H1 (cell line): ENCODE data around the gene CCSER2. TPM values are rescaled to one million over a fixed set of nuclear protein-coding genes. Genes with fewer than 3 reads are reported as not detected.

Source experiments
- CTCF ChIA-PET: fragments of 300-600 bp; sonication (Branson Sonifier 250); formaldehyde crosslinking; loops from one replicate; lab custom pipeline; 2021; ENCODE audit not compliant: partially characterized antibody; lab: Charles Lee
- POLR2A ChIA-PET: fragments of 300-600 bp; sonication (Branson Sonifier 250); formaldehyde crosslinking; loops from one replicate; lab custom pipeline; 2021; ENCODE audit warnings: inconsistent platforms; ENCODE audit not compliant: partially characterized antibody; lab: Charles Lee
- DNase-seq, 2 experiments: peaks; one replicate each; pipeline versions ENCODE4 v3.0.0 to v3.0.0-alpha.2; 2010 to 2022; ENCODE audit warnings: low spot score in 2 of 2, low read depth in 1 of 2, mixed read lengths in 1 of 2
- FAIRE-seq: peaks from 2 replicates; lab custom pipeline; 2011; peaks lifted over from hg19 to GRCh38; lab: Jason Lieb, UNC
- H2AFZ ChIP-seq: 2 replicates; pipeline ENCODE4 v1.8.1; 2012; ENCODE audit warnings: low read length, inconsistent platforms
- H2AK5ac ChIP-seq: 2 replicates; pipeline ENCODE4 v1.6.1; 2013; ENCODE audit warnings: low read depth, low read length
- H2BK120ac ChIP-seq: replicated peaks from 2 replicates; pipeline ENCODE3; 2013; ENCODE audit warnings: low read depth, low read length, inconsistent platforms
- H2BK12ac ChIP-seq: 2 replicates; pipeline ENCODE4 v1.6.1; 2013; ENCODE audit warnings: low read depth, low read length
- H2BK15ac ChIP-seq: 2 replicates; pipeline ENCODE4 v1.6.1; 2013; ENCODE audit warnings: low read length
- H2BK20ac ChIP-seq: 2 replicates; pipeline ENCODE4 v1.6.1; 2013; ENCODE audit warnings: low read length
- H2BK5ac ChIP-seq: 2 replicates; pipeline ENCODE4 v1.6.1; 2013; ENCODE audit warnings: low read depth, low read length
- H3K14ac ChIP-seq: 2 replicates; pipeline ENCODE4 v1.6.1; 2013; ENCODE audit warnings: inconsistent platforms; ENCODE audit not compliant: insufficient read length
- H3K18ac ChIP-seq: 2 replicates; pipeline ENCODE4 v1.6.1; 2013; ENCODE audit warnings: low read length; ENCODE audit errors: extremely low read depth
- H3K23ac ChIP-seq: 2 replicates; pipeline ENCODE4 v1.6.1; 2013; ENCODE audit warnings: inconsistent platforms; ENCODE audit not compliant: insufficient read length
- H3K23me2 ChIP-seq: 2 replicates; pipeline ENCODE4 v1.6.1; 2013; ENCODE audit warnings: low read depth, low read length
- H3K27ac ChIP-seq: 2 replicates; pipeline ENCODE4 v1.6.1; 2011; ENCODE audit warnings: low read depth, low read length, inconsistent platforms
- H3K27me3 ChIP-seq, 4 experiments: replicated peaks in 1 of 4; 1 replicate in 1 of 4; 2 replicates in 3 of 4; pipeline versions ENCODE4 v1.6.1 to v1.8.1; 2011 to 2013; ENCODE audit warnings: low read length in 3 of 4, mild to moderate bottlenecking in 3 of 4, inconsistent platforms in 2 of 4, mixed read lengths in 2 of 4, moderate library complexity in 1 of 4; ENCODE audit not compliant: control insufficient read depth in 3 of 4, insufficient read depth in 3 of 4; ENCODE audit errors: extremely low read depth in 1 of 4
- H3K36me3 ChIP-seq, 4 experiments: 2 replicates each; pipeline versions ENCODE4 v1.6.1 to v1.8.1; 2011 to 2013; ENCODE audit warnings: mild to moderate bottlenecking in 4 of 4, low read length in 3 of 4, moderate library complexity in 2 of 4, control low read depth in 1 of 4, inconsistent platforms in 1 of 4; ENCODE audit not compliant: insufficient read depth in 4 of 4, control insufficient read depth in 2 of 4
- H3K4ac ChIP-seq: replicated peaks from 2 replicates; pipeline ENCODE3; 2013; ENCODE audit warnings: low read length, low read depth, mixed read lengths, inconsistent platforms; ENCODE audit not compliant: insufficient read length
- H3K4me1 ChIP-seq, 4 experiments: replicated peaks in 1 of 4; 1 replicate in 1 of 4; 2 replicates in 3 of 4; pipeline versions ENCODE4 v1.6.1 to v1.8.1; 2011 to 2013; ENCODE audit warnings: low read length in 3 of 4, inconsistent platforms in 2 of 4, mixed read lengths in 1 of 4; ENCODE audit not compliant: insufficient read depth in 4 of 4, control insufficient read depth in 3 of 4
- H3K4me2 ChIP-seq, 2 experiments: 2 replicates each; pipeline versions ENCODE4 v1.6.1 to v1.8.1; 2011 to 2013; ENCODE audit warnings: low read depth in 2 of 2, low read length in 2 of 2, control low read depth in 1 of 2, inconsistent platforms in 1 of 2, mild to moderate bottlenecking in 1 of 2; ENCODE audit not compliant: insufficient read depth in 1 of 2
- H3K4me3 ChIP-seq, 4 experiments: fragments of 200-600, 300-600 bp in 1 of 4; sonication (generic), shearing (Covaris generic), sonication (Bioruptor Twin) in 1 of 4; 2 replicates each; pipeline versions ENCODE4 v1.5.1 to v1.8.1; 2011 to 2016; ENCODE audit warnings: low read length in 4 of 4, low read depth in 3 of 4, control low read depth in 2 of 4, inconsistent platforms in 2 of 4, mild to moderate bottlenecking in 2 of 4, mixed read lengths in 1 of 4, moderate library complexity in 1 of 4; ENCODE audit not compliant: insufficient read depth in 2 of 4; ENCODE audit errors: extremely low read depth in 1 of 4
- H3K56ac ChIP-seq: replicated peaks from 2 replicates; pipeline ENCODE3; 2013; ENCODE audit warnings: low read depth, mild to moderate bottlenecking, mixed read lengths, low read length, inconsistent platforms; ENCODE audit not compliant: insufficient read length
- H3K79me1 ChIP-seq: 2 replicates; pipeline ENCODE4 v1.6.1; 2013; ENCODE audit warnings: low read depth, low read length, control low read depth
- H3K79me2 ChIP-seq, 2 experiments: 2 replicates each; pipeline versions ENCODE4 v1.6.1 to v1.8.1; 2012 to 2013; ENCODE audit warnings: low read length in 2 of 2, mild to moderate bottlenecking in 2 of 2, inconsistent platforms in 1 of 2; ENCODE audit not compliant: insufficient read depth in 2 of 2, control insufficient read depth in 1 of 2
- H3K9ac ChIP-seq, 4 experiments: replicated peaks in 1 of 4; 1 replicate in 1 of 4; 2 replicates in 3 of 4; pipeline versions ENCODE4 v1.6.1 to v1.8.1; 2011 to 2013; ENCODE audit warnings: low read depth in 3 of 4, low read length in 3 of 4, control low read depth in 2 of 4, mild to moderate bottlenecking in 2 of 4, moderate library complexity in 2 of 4, inconsistent platforms in 1 of 4; ENCODE audit errors: extremely low read depth in 1 of 4
- H3K9me3 ChIP-seq, 2 experiments: 2 replicates each; pipeline versions ENCODE4 v1.6.1 to v1.8.1; 2012 to 2013; ENCODE audit warnings: mild to moderate bottlenecking in 2 of 2, moderate library complexity in 2 of 2, control low read depth in 1 of 2, inconsistent platforms in 1 of 2, low read depth in 1 of 2, low read length in 1 of 2, mixed read lengths in 1 of 2; ENCODE audit not compliant: insufficient read depth in 2 of 2
- H4K20me1 ChIP-seq, 2 experiments: replicated peaks in 1 of 2; 2 replicates each; pipeline versions ENCODE3 to v1.8.1; 2011 to 2013; ENCODE audit warnings: inconsistent platforms in 2 of 2, low read length in 2 of 2, mild to moderate bottlenecking in 1 of 2; ENCODE audit not compliant: insufficient read depth in 2 of 2, control insufficient read depth in 1 of 2
- H4K5ac ChIP-seq: 2 replicates; pipeline ENCODE4 v1.6.1; 2013; ENCODE audit warnings: low read length, low read depth, mixed read lengths, inconsistent platforms; ENCODE audit not compliant: insufficient read length
- H4K8ac ChIP-seq: 2 replicates; pipeline ENCODE4 v1.8.0; 2013; ENCODE audit warnings: mild to moderate bottlenecking, moderate library complexity, low read length, inconsistent platforms; ENCODE audit not compliant: insufficient read depth; ENCODE audit errors: extremely low read depth
- H4K91ac ChIP-seq: replicated peaks from 2 replicates; pipeline ENCODE3; 2013; ENCODE audit warnings: low read length, mixed read lengths, inconsistent platforms; ENCODE audit not compliant: insufficient read length
- BACH1 ChIP-seq: IDR thresholded peaks from 2 replicates; pipeline ENCODE4 v1.6.1; 2012; ENCODE audit warnings: low read length, improper control_type of control experiment
- BCL11A ChIP-seq, 2 experiments: IDR thresholded peaks; one replicate each; pipeline ENCODE4 v1.6.1; 2011; ENCODE audit warnings: low read depth in 2 of 2, low read length in 2 of 2, mild to moderate bottlenecking in 2 of 2
- CBX8 ChIP-seq: fragments of 300-800, 300-1000 bp; sonication (generic); IDR thresholded peaks from 2 replicates; pipeline ENCODE4 v1.7.1; 2016; ENCODE audit warnings: low read depth, low read length, borderline replicate concordance
- CTBP2 ChIP-seq: IDR thresholded peaks from 2 replicates; pipeline ENCODE4 v1.7.0; 2011; ENCODE audit warnings: borderline replicate concordance, mild to moderate bottlenecking, moderate library complexity, mixed read lengths, low read length; ENCODE audit not compliant: insufficient read depth, insufficient read length
- CTCF ChIP-seq, 3 experiments: IDR thresholded peaks; 1 replicate in 2 of 3; 2 replicates in 1 of 3; pipeline versions ENCODE4 v1.5.1 to v1.6.1; 2011; ENCODE audit warnings: low read length in 3 of 3, mild to moderate bottlenecking in 3 of 3, inconsistent platforms in 2 of 3, low read depth in 1 of 3, moderate library complexity in 1 of 3; ENCODE audit not compliant: insufficient read depth in 1 of 3; ENCODE audit errors: control extremely low read depth in 1 of 3
- FOSL1 ChIP-seq: IDR thresholded peaks from 2 replicates; pipeline ENCODE4 v1.6.1; 2011; ENCODE audit warnings: mild to moderate bottlenecking, low read depth, low read length, moderate library complexity; ENCODE audit not compliant: insufficient read depth
- HDAC2 ChIP-seq, 2 experiments: fragments of 300-600 bp in 1 of 2; sonication (generic) in 1 of 2; IDR thresholded peaks; 2 replicates each; pipeline ENCODE4 v1.6.1; 2011 to 2012; ENCODE audit warnings: low read depth in 2 of 2, low read length in 2 of 2, mild to moderate bottlenecking in 2 of 2, moderate library complexity in 2 of 2, borderline replicate concordance in 1 of 2, inconsistent platforms in 1 of 2
- WGBS, 2 experiments: shearing (Covaris generic) in 1 of 2; methylation state at CpG; one replicate each; pipeline versions ENCODE4 v1.1.6 to v1.1.7; 2013 to 2015; ENCODE audit warnings: low lambda C conversion rate in 2 of 2, mixed read lengths in 2 of 2, inconsistent platforms in 1 of 2, low coverage in 1 of 2, missing lambda C conversion rate in 1 of 2; ENCODE audit not compliant: insufficient replicate concordance in 2 of 2, insufficient coverage in 1 of 2, insufficient read length in 1 of 2; ENCODE audit errors: extremely low coverage in 1 of 2, missing lambda C conversion rate in 1 of 2; 5-methylcytosine and 5-hydroxymethylcytosine counted together
- polyA plus RNA-seq, 7 experiments: library from polyadenylated mRNA; depleted of rRNA in 3 of 7; stranded (reverse) in 5 of 7; unstranded in 2 of 7; fragments of >200 nt in 5 of 7; fragments of 200-250 nt in 2 of 7; gene quantifications; 1 replicate in 5 of 7; 2 replicates in 1 of 7; 4 replicates in 1 of 7; pipeline versions ENCODE4 v1.2.1 to v1.2.3, GENCODE V29; 2011 to 2013; ENCODE audit warnings: missing spikeins in 2 of 7, mixed read lengths in 2 of 7
- total RNA-seq: library from RNA; stranded (reverse); fragmentation: NEBNext Ultra II Directional; extraction: Animal tissue kit (Norgen Biotek cat#: 25700); gene quantifications from 2 replicates; pipeline ENCODE4 v1.2.1, GENCODE V29; 2021

Gene CCSER2
- total and polyA plus RNA-seq, 2 of the 8 experiments (the other 6 are each of a cell fraction or from before 2014, with no cell fraction given) = 6.9 to 30.5 TPM

- FAIRE-seq (no peak), DNase-seq (no peak)
- Histone ChIP-seq H2AK5ac (no peak overlapping the region), H4K8ac (no peak overlapping the region), H2BK20ac (no peak overlapping the region), H2BK120ac (no peak overlapping the region), H3K14ac (no peak overlapping the region), H3K4me3 (no peak overlapping the region), H3K36me3 (no peaks in the 10 kb centered on the region; a peak in 1 of 8 replicates), H4K91ac (no peak overlapping the region)
- TF ChIP-seq CTBP2 = no peak
- TF ChIP-seq BCL11A (IDR thresholded peaks at IDR 0.05; ENCODE audit: low read depth in 2 of 2, low read length in 2 of 2) = no peak
- no peak for TF ChIP-seq CTCF (IDR thresholded peaks at IDR 0.05; ENCODE audit: control extremely low read depth in 1 of 3, insufficient read depth in 1 of 3, low read depth in 1 of 3, low read length in 3 of 3)
- no peak for TF ChIP-seq FOSL1
- TF ChIP-seq CBX8 = no peak
- TF ChIP-seq BACH1 = no peak
- TF ChIP-seq HDAC2 (IDR thresholded peaks at IDR 0.05; ENCODE audit: borderline replicate concordance in 1 of 2, low read depth in 2 of 2, low read length in 2 of 2) = no peak
- TF ChIP-seq, all 59 proteins: peak for 0
- Histone ChIP-seq H3K79me1 (no peaks in the 10 kb centered on the region; the same call in 1 of the 2 replicates), H3K4me2 (no peak overlapping the region), H3K9ac (no peak overlapping the region), H3K4me1 (peaks cover 3 to 13% (median 7%) of the 10 kb centered on the region in 4 experiments; a peak in 3 of 7 replicates), H3K23me2 (no peaks in the 10 kb centered on the region), H3K27me3 (no peaks in the 10 kb centered on the region), H3K56ac (no peak overlapping the region), H2AFZ (no peak overlapping the region), H3K79me2 (no peaks in the 10 kb centered on the region), H3K9me3 (no peaks in the 10 kb centered on the region), H3K4ac (no peak overlapping the region), H3K18ac (no peak overlapping the region), H2BK12ac (no peak overlapping the region), H4K5ac (no peak overlapping the region), H3K27ac (no peak overlapping the region), H2BK15ac (no peak overlapping the region), H4K20me1 (no peaks in the 10 kb centered on the region), H3K23ac (no peak overlapping the region), H2BK5ac (no peak overlapping the region)
- ChIA-PET CTCF (interaction anchor here (0.7 to 6.9 kb wide), 5 partner anchors 25 to 248 kb away, joined by 3 to 33 read pairs (median 4); no protein-coding TSS in a partner anchor), POLR2A (no interaction called here)
- 90% methylated on average over 2 of the region's 2 CpGs; no CpG with 5 or more reads in 1 of the 2 experiments for WGBS, 2 experiments
These were observed 35.9 kb upstream of the CCSER2 start for GRCh38 chr10:84292502-84292901.
